NCI-H2171 treated with DMSO at 0.1 percent for 48 hours (cell line): ENCODE measurements around the gene FAM20C.
"Not testable (repeated sequence)": the region's sequence is repeated elsewhere in the genome, so short reads cannot be mapped to it uniquely, and the experiment has no call there.

Source experiments
- DNase-seq: peaks from one replicate; lab custom pipeline; 2025; lab: John Stamatoyannopoulos, UW

Gene FAM20C

DNA sequence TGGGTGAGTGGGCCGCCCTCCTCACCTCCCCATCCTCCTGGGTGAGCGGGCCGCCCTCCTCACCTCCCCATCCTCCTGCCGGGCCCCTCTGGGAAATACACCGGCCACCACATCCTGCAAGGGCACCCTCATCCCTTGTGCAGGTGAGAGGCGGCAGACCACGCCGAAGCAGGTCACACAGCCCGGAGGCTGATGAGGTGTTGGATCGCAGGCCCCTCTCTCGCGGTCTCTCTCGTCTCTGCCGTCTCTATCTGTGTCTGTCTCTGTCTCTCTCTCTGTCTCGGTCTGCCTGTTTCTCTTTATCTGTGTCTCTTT is 66.8 kb downstream of the FAM20C start:
- no peak for DNase-seq

DNA sequence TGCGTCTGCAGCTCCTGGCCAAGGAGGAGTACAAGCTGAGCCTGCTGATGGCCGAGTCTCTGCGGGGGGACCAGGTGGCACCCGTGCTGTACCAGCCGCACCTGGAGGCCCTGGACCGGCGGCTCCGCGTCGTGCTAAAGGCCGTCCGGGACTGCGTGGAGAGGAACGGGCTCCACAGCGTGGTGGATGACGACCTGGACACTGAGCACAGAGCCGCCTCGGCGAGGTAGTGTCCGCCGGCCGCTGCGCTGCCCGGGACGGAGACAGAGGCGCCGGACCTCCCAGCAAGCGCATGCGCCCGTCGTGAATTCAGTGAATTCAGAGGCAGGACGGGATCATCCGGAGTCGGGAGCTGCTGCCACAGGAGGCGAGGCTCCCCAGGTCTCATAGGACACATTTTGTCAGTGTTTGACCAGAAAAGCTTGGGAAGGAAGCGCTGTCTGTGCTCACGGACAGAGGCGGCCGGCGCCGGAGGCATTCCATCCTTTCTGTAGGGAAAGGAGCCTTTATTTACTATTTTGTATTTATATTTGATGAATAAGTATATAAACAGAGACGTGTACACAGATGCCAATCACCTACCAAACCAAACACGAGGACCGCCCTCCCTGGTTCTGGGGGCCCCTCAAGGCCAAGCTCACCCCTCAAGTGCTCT is 67.5 kb downstream of the FAM20C start:
- DNase-seq, result no peak

DNA sequence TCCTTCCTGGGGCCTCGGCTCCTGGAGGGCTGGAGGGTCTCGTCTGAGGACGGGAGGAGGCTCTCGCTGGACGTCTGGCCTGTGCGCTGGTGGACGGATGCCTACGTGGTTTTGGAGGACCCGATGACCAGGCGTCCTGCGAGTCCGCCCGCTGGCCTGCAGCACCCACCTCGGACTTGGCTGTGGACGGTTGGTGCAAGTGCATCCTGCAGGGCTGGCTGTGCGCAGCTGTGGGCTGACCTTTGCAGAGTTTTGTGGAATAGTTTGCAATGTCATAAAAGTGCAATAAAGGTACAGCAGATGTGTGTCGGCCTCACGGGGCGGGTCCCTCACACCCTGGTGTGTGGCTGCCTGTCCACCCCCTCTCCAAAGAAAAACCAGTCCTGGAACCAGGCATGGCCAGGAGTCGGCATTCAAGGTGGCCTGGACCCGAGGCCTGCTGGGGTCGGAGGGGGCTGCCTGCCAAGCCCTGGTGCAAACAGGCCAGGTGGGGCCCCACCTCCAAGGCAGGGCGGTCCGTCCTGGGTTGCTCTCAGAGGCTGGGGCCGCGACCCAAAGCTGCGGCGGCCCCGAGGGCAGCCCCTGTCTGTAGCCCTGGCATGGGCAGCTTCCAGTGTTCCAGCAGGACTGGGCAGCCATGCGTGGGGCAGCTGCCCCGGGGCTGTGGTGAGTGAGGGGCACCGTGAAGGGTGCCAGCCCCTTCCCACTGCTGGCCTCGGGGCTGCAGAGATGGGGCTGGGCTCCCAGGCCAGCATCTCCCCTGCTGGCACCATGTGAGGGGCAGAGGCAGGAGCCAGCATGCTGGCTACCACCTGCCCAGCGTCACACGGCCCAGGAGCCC is 68.3 kb downstream of the FAM20C start:
- no peak for DNase-seq

DNA sequence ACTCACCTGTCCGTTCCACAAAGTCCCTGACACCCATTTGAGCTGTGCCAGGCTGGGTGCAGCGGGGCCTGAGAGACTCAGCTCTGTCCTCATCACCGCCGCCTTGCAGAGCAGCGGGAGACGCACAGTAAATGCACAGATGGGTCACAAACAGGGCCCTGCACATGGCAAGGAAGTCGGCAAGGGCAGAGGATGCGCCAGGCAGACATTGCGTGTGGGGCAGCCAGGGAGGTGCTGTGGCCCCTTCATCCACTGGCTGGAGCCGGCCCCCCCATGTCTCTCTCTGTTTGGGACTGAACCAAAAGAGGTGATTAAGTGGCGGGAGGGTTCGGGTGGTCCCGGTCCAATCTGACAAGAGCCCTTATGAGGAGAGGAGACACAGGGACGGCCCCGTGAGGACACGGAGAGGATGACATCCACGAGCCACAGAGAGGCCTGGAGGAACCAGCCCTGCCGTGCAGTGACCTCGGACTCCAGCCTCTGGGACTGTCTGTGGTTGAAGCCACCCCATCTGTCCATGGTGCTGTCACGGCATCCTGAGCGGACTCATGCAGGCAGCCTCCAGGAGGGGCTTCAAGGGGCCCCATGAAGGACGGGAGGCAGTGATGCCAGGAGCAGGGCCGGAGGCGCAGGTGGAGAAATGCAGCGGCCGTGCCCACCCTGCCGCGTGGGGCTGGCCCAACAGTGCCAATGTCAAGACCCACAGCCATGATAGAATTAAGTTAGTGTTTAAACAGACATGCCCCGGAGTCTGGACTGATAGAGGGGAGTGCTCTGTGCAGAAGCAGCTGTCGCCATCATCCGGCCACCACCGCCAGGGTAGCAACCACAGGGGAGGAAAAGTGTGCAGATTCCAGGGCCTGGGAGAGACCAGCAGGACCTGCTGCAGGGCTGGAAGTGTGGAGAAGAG is 69.2 kb downstream of the FAM20C start:
- no peak for DNase-seq

DNA sequence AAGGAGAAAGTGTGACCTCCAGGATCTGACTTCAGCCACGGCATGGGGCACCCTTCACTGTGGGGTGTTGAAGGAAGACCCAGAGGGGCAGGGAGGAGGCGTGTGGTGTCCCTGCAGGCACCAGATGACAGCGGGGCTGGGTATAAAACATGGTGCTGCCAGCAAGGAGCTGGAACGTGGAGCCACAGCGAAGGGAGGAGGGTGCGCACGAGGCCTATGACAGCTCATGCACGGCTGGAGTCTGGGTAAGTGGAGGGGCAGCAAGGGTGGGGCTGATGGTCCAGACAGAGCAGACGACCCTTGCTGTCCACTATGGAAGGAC is 69.8 kb downstream of the FAM20C start:
- DNase-seq, result no peak

DNA sequence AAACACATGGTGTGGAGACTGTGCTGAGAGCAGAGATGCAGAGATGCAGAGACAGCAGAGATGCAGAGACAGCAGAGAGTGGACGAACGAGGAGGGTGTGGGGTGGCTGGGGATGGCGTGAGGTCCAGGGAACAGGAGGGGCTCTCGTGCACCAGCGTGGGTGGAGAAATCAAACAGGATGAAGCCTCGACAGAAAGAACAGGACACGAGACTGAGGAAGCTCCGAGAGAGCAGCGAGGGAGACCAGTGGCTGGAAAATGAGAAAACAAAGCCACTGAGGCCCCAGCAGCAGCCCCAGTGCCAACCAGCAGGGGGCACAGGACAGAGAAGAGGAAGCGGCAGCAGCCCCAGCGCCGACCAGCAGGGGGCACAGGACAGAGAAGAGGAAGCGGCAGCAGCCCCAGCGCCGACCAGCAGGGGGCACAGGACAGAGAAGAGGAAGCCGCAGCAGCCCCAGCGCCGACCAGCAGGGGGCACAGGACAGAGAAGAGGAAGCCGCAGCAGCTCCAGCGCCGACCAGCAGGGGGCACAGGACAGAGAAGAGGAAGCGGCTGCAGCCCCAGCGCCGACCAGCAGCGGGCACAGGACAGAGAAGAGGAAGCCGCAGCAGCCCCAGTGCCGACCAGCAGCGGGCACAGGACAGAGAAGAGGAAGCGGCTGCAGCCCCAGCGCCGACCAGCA is 70.4 kb downstream of the FAM20C start:
- DNase-seq, result not testable (repeated sequence)

DNA sequence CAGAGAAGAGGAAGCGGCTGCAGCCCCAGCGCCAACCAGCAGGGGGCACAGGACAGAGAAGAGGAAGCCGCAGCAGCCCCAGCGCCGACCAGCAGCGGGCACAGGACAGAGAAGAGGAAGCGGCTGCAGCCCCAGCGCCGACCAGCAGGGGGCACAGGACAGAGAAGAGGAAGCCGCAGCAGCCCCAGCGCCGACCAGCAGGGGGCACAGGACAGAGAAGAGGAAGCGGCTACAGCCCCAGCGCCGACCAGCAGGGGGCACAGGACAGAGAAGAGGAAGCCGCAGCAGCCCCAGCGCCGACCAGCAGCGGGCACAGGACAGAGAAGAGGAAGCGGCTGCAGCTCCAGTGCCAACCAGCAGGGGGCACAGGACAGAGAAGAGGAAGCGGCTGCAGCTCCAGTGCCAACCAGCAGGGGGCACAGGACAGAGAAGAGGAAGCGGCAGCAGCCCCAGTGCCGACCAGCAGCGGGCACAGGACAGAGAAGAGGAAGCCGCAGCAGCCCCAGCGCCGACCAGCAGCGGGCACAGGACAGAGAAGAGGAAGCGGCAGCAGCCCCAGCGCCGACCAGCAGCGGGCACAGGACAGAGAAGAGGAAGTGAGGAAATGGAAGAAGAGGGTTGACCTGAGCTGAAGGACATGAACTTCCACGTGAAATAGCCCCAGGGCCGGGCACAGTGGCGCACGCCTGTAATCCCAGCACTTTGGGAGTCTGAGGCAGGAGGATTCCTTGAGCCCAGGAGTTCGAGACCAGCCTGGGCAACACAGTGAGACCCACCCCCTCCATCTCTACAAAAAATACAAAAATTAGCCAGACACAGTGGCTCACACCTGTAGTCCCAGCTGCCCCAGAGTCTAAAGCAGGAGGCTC is 71.3 kb downstream of the FAM20C start:
- not testable (repeated sequence) for DNase-seq

DNA sequence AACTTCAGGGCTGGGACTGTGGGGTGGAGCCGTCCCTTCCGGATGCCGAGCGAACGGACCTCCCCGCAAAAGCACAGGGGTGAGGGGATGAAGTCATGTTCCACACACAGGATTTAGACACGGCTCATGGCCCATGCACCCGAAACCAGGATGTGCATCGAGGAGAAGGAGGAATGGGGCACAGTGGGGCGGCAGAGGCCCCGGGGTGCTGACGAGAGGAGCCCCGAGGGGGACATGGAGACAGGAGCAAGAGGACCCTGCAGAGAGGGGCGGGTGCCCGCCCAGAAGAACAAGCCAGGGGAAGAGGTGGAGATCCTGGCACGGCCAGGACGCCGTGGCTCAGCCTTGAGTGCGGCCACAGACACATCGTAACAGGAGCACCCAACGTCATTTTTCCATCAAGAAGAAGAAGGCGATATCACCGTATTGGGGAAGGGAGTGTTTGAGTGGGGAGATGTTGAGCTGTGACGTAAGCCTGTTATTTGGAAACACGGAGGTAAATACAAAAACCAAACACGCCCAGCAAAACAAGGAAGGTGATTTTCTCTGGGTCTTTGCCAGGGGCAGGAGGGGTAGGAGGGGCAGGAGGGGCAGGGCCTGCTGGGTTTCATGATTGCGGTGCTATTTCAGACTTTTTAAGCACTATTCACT is 72.3 kb downstream of the FAM20C start:
- DNase-seq, result peak; percentile 13

DNA sequence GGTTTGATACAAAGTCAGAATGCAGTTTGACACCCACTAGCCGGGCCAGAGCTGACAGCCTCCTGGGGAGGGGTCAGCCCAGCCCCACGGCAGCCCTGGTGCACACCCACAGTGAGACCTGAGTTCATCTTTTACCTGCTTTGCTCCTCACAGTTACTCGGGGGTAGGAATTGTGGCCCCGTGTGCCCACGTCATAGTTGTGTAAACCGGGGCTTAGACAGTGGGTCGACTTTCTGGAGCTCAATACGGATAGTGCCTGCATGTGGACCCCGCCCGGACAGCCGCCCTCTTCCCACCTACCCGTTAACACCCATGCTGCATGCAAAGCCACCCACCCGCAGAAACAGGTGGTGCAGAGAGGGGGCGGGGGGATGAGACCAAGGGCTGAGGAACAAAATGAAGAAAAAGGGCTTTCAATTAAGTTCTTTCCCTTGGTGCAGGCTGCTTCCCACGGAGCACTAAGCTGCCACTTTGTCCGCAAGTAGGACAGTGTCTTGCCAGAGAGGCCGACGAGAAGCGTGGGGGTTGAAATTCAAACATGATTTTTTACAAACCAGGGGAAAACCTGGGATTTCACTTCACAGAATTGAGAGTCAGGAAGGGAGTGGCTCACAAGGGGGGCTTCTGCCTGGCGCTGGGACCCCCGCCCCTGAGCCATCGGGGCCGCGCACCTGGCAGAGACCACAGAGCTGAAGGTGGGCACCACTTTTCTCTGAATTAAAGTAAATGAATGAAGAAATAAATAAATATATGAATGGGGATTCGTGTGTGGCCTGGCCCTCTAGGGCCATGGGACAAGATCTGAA is 73.0 kb downstream of the FAM20C start:
- DNase-seq, result no peak

DNA sequence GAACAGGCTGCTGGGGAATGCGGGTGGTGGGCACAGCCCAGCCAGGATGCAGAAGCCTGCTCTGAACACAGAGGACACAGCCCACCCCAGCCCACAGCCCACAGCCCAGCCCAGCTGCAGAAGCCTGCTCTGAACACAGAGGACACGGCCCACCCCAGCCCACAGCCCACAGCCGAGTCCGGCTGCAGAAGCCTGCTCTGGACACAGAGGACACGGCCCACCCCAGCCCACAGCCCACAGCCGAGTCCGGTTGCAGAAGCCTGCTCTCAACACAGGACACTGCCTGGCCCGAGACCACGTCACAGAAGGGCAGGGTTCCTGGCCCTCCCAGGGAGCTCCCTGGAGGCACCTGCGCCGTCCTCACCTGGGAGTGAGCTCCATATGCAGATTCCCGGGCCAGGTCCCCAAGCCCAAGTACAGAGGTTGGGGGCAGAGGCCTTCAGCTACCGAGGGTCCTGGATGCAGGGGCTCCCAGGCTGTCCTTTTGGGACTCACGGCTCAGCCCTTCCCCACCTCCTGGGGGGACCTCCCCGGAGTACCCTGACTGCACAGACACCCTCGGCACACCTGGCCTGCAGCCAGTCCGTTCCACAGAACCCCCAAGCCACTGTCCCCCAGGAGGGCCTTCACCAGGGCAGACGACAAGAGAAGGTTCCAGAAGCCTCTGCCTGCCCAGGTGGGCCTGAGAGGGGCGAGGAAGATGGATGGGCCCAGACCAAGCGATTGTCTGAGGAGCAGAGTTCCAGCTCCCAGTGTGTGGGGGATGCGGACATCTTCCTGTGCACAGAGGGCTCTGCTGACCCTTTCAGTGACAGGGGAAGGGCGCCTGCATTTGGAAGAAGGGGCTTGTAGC is 73.9 kb downstream of the FAM20C start:
- no peak for DNase-seq

DNA sequence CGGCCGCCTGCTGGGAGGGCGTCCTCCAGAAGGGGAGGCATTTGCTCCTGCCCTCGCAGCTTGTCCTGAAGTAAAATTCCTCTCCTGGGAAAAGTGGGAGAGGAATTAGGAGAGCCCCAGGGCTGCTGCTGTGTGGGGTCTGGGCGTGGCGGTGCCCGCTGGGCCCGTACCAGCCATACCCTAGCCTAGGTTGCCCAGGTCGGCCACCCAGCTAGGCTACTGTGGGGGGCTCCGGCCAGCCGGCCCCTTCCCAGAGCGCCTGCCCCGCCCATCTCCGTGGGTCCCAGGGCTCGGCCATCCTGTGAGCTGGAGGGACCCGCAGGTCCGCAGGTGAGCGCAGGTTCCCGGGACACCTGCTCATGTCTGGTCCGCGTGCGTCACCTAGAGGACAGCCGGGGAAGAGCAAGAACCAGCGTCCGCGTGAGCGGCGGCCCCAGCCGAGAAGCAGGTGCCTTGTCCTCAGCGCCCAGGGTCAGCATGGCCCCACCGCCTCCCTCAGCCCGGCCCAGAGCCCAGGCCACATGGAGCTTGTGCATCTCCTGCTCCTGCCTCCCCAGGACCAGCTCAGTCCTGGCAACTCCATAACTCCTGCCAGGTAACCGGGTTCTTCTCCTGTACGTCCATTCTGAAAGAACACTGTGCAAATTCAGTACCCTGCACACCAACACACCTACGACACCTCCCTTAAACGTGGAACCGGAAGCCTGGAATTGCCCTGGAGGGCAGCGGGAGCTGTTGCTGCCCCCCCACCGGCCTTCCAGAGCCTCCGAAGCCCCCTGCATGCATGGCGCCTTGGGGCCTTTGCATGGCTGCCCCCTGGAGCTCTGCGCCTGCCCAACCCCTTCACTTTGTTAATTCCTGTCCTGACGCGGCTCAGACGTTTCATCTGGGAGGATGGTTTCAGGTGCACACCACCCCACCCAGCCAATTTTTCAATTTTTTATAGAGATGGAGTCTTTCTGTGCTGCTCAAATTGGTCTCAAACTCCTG is 74.8 kb downstream of the FAM20C start:
- no peak for DNase-seq

DNA sequence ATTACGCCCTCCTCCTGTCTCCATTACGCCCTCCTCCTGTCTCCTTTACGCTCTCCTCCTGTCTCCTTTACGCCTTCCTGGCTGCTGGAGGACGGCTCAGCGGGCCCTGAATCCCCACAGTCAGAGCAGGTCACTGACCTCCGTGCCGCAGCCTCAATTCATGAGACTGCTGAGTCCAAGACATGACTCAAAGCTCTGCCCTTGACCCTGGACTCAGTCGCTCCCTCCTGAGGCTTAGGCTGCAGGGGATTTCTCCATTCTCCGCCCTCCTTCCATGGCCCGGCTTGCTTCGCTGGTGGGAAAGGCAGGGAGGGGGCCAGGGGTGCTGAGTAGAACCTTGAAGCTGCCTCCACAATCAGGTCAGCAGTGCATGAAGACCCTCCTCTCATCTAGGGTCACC is 76.6 kb downstream of the FAM20C start:
- no peak for DNase-seq

DNA sequence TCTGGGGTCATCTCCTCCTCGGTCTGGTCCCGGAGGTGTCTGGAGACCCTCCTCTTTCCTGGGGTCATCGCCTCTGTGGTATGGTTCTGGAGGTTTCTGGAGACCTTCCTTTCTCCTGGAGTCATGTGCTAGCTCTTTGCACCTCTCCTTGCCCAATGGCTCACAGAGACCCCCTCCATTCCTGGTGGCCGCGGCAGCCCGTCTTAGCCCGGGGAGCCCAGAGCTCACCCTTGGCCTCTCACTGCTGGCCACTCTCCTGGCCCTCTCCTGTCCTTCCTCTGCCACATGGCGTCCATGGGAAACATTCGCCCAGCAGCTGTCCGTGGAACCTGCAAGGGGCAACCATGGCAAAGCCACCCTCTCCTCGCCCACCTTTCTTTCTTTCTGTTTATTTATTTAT is 77.3 kb downstream of the FAM20C start:
- no peak for DNase-seq

DNA sequence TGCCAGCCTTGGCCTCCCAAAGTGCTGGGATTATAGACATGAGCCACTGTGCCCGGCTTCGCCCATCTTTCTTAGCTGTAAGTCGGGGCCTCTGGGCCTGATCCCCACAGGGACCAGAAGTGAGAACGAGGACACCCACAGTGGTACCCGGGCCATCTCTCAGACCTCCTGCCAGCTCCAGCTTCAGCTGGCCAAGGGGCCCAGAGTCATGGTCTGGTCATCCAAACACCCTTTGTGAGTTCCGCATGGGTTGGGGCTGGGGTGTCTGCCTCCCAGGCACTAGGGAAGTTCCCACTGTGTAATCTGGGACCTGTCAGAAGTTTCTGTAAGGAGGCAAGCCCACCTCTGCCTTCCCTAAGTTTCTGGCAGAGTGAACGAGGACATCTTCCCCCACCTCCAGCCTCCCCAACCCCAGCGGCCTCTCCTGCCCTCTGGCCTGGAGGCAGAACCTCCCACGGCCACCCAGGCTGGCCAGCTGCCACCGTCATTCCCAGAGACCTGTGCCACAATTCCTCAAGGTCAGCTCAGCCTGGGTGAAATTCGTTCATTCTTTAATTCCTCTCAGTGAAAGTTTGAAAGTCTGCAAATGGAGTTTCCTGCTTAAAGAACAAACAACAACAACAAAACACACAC is 78.1 kb downstream of the FAM20C start:
- DNase-seq, result no peak

DNA sequence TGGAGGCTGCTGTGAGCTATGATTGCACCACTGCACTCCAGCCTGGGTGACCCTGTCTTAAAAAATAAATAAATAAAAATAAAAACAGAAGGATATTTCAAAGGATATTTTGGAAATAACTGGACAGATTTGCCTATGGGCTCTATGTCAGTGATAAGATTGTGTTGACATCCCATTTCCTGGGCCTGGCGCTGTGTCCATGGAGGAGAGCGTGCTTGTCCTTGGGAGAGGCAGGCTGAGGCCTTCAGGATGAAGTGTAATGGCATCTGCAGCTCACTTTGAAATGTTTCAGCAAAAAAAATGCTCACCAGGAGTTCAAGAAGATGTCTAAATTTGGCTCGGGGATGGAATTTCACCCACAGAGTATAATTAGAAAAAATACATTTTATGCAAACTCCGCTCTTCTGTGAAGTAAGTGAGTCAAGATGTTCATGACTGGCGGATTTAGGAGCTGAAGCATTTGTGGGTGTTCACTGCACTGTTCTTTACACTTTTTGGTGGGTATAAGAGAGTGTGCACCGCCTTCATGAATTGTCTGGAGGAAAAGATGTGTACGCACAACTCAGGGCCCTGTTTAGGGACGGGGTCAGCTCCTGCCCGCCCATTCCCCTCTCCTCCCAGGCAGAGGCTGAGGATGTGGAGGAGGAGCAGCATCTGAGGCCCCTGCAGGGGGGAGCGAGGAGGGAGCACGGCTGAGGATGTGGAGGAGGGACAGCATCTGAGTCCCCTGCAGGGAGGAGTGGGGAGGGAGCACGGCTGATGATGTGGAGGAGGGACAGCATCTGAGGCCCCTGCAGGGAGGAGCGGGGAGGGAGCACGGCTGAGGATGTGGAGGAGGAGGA is 79.1 kb downstream of the FAM20C start:
- DNase-seq, result no peak

DNA sequence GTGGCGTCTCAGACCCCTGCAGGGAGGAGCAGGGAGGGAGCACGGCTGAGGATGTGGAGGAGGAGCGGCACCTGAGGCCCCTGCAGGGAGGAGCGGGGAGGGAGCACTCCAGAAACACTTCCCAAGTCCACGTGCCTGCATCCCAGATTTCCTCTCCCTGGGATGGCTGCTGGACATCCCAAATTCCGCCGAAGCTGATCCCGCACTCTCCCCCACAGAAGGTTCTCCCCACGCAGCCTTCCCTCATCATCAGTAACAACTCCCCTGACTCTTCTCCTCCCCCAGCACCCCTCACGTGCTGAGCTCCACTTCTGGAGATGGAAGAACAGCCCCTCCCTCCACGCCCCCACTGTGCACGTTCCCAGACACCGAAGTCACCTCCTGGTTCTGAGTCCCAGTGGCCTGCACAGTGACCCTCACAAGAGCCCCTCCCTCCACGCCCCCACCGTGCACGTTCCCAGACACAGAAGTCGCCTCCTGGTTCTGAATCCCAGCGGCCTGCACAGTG is 79.8 kb downstream of the FAM20C start:
- no peak for DNase-seq
